ENCODE data around the gene MACROD2.

- TF ChIP-seq POLR2A (IDR thresholded peaks at IDR 0.05; ENCODE audit: low read length) (no peak), ZC3H11A (IDR thresholded peaks at IDR 0.05) (no peak), EP300 (IDR thresholded peaks at IDR 0.05) (no peak), MYC (IDR thresholded peaks at IDR 0.05; ENCODE audit: borderline replicate concordance, low read length) (no peak), RAD21 (conservative IDR thresholded peaks at IDR 0.05 in 1 of 2, IDR thresholded peaks at IDR 0.05 in 1 of 2) (no peak), RFX5 (IDR thresholded peaks at IDR 0.05) (no peak), SREBF2 (IDR thresholded peaks at IDR 0.05) (no peak), JUN (IDR thresholded peaks at IDR 0.05) (no peak)
- TF ChIP-seq, protein P1, sequence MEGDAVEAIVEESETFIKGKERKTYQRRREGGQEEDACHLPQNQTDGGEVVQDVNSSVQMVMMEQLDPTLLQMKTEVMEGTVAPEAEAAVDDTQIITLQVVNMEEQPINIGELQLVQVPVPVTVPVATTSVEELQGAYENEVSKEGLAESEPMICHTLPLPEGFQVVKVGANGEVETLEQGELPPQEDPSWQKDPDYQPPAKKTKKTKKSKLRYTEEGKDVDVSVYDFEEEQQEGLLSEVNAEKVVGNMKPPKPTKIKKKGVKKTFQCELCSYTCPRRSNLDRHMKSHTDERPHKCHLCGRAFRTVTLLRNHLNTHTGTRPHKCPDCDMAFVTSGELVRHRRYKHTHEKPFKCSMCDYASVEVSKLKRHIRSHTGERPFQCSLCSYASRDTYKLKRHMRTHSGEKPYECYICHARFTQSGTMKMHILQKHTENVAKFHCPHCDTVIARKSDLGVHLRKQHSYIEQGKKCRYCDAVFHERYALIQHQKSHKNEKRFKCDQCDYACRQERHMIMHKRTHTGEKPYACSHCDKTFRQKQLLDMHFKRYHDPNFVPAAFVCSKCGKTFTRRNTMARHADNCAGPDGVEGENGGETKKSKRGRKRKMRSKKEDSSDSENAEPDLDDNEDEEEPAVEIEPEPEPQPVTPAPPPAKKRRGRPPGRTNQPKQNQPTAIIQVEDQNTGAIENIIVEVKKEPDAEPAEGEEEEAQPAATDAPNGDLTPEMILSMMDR (IDR thresholded peaks at IDR 0.05) = no peak
- TF ChIP-seq, protein P2, sequence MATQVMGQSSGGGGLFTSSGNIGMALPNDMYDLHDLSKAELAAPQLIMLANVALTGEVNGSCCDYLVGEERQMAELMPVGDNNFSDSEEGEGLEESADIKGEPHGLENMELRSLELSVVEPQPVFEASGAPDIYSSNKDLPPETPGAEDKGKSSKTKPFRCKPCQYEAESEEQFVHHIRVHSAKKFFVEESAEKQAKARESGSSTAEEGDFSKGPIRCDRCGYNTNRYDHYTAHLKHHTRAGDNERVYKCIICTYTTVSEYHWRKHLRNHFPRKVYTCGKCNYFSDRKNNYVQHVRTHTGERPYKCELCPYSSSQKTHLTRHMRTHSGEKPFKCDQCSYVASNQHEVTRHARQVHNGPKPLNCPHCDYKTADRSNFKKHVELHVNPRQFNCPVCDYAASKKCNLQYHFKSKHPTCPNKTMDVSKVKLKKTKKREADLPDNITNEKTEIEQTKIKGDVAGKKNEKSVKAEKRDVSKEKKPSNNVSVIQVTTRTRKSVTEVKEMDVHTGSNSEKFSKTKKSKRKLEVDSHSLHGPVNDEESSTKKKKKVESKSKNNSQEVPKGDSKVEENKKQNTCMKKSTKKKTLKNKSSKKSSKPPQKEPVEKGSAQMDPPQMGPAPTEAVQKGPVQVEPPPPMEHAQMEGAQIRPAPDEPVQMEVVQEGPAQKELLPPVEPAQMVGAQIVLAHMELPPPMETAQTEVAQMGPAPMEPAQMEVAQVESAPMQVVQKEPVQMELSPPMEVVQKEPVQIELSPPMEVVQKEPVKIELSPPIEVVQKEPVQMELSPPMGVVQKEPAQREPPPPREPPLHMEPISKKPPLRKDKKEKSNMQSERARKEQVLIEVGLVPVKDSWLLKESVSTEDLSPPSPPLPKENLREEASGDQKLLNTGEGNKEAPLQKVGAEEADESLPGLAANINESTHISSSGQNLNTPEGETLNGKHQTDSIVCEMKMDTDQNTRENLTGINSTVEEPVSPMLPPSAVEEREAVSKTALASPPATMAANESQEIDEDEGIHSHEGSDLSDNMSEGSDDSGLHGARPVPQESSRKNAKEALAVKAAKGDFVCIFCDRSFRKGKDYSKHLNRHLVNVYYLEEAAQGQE (IDR thresholded peaks at IDR 0.05) = no peak
Observed at GRCh38 chr20:14647016-14647415, 651.7 kb downstream of the MACROD2 start.

Measured in A549 (cell line).